Measurements from ENCODE around the gene S100A6.

GRCh38 chr1:153571706-153572105 is 35.9 kb upstream of the S100A6 start:
- TF ChIP-seq CTCF (IDR thresholded peaks at IDR 0.05; ENCODE audit: low read depth, low read length, poor library complexity, severe bottlenecking) = no peak
- TF ChIP-seq EZH2phosphoT487 (IDR thresholded peaks at IDR 0.05; ENCODE audit: borderline replicate concordance, low read length) = no peak

Data from DOHH2 (cell line).